Esophagus muscularis mucosa (tissue), 4 donors: ENCODE measurements around the gene UBL4B.

Experiments used
- CTCF ChIP-seq, 3 experiments: fragments of 200-600 bp in 2 of 3; fragments of 450-650 bp in 1 of 3; sonication (generic) in 2 of 3; IDR thresholded peaks; one replicate each; pipeline ENCODE4 v1.5.1; 2017 to 2019; ENCODE audit warnings: antibody characterized with exemption in 3 of 3, mild to moderate bottlenecking in 2 of 3, moderate library complexity in 1 of 3
- EP300 ChIP-seq: sonication (generic); formaldehyde crosslinking; IDR thresholded peaks from one replicate; pipeline ENCODE4 v1.6.1; 2017; ENCODE audit warnings: antibody characterized with exemption
- POLR2A ChIP-seq: fragments of 450-650 bp; IDR thresholded peaks from one replicate; pipeline ENCODE4 v1.6.1; 2017; ENCODE audit warnings: antibody characterized with exemption, moderate library complexity, mild to moderate bottlenecking, low read depth
- POLR2AphosphoS5 ChIP-seq, 2 donors: sonication (generic); formaldehyde crosslinking; IDR thresholded peaks; one replicate each; pipeline ENCODE4 v1.6.1; 2017; ENCODE audit warnings: antibody characterized with exemption in 2 of 2

- TF ChIP-seq CTCF (IDR thresholded peaks at IDR 0.05) (no peak), EP300 (no peak), POLR2A (no peak), POLR2AphosphoS5 (IDR thresholded peaks at IDR 0.05) (no peak)
These were observed 11.0 kb downstream of the UBL4B start for GRCh38 chr1:110123224-110123623.
